Thoracic aorta (tissue), 2 donors: ENCODE data around the gene KIR3DL1. TPM values are rescaled to one million over a fixed set of nuclear protein-coding genes. Genes with fewer than 3 reads are reported as not detected.

Experiments used
- ATAC-seq: fragments of 150-250 bp; one replicate; pipeline ENCODE4 v1.8.0; 2017; ENCODE audit warnings: low read depth; ENCODE audit not compliant: insufficient number of reproducible peaks, low FRiP score
- DNase-seq: peaks from one replicate; pipeline ENCODE4 v3.0.0-alpha.2; 2020; ENCODE audit warnings: low spot score
- H3K27ac ChIP-seq, 2 donors: fragments of 200-600 bp; sonication (generic); 1 replicate in 1 of 2; 2 replicates in 1 of 2; pipeline ENCODE4 v1.5.1; 2016; ENCODE audit warnings: mild to moderate bottlenecking in 2 of 2, moderate library complexity in 2 of 2
- H3K27me3 ChIP-seq: fragments of 200-600 bp; sonication (generic); replicated peaks from 2 replicates; pipeline ENCODE4 v1.6.0; 2016; ENCODE audit warnings: mild to moderate bottlenecking; ENCODE audit not compliant: insufficient read depth
- H3K36me3 ChIP-seq: fragments of 200-600 bp; sonication (generic); one replicate; pipeline ENCODE4 v1.5.1; 2016
- H3K4me1 ChIP-seq, 2 donors: fragments of 200-600 bp; sonication (generic); 1 replicate in 1 of 2; 2 replicates in 1 of 2; pipeline versions ENCODE4 v1.5.1 to v1.6.0; 2016; ENCODE audit warnings: low read depth in 2 of 2, mild to moderate bottlenecking in 1 of 2; ENCODE audit not compliant: control insufficient read depth in 1 of 2
- H3K4me3 ChIP-seq: fragments of 200-600 bp; sonication (generic); 2 replicates; pipeline ENCODE4 v1.5.1; 2016; ENCODE audit warnings: mild to moderate bottlenecking
- H3K9me3 ChIP-seq: fragments of 200-600 bp; sonication (generic); 2 replicates; pipeline ENCODE4 v1.5.1; 2016
- total RNA-seq, 2 donors: library from RNA; depleted of rRNA; stranded (reverse); fragments of >200 nt; gene quantifications; one replicate each; pipeline versions ENCODE4 v1.1.0 to v1.2.3, GENCODE V29; 2016
- TF ChIP-seq, protein P1 (sequence below): fragments of 200-600 bp; sonication (generic); IDR thresholded peaks from one replicate; pipeline ENCODE4 v1.5.1; 2019; ENCODE audit warnings: antibody characterized with exemption

KIR3DL1 gene
- total RNA-seq, 2 donors from 2014 or later: not detected

DNA sequence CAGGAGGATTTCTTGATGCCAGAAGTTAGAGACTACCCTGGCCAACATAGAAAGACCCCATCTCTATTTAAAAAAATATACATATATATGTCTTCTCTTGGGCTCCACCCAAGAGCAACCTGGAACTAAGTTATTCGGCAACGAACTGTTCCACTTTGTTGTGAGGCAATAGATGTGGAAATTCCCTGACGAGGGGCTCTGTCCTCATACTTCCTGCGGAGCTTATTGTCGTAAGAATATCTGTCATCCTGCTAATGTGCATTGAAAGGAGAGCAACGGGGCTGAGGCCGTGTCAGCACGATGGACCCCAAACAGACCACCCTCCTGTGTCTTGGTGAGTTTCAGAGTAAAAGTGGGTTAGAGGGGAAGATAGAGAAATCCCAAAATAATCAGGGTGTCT lies 57.7 kb downstream of the KIR3DL1 start, which contains the start of gene FCAR:
TSS of gene FCAR (plus strand) at position 246 of the 400 bp plus-strand sequence. CDS start at position 301, 55 bp downstream.
- TF ChIP-seq, protein P1, sequence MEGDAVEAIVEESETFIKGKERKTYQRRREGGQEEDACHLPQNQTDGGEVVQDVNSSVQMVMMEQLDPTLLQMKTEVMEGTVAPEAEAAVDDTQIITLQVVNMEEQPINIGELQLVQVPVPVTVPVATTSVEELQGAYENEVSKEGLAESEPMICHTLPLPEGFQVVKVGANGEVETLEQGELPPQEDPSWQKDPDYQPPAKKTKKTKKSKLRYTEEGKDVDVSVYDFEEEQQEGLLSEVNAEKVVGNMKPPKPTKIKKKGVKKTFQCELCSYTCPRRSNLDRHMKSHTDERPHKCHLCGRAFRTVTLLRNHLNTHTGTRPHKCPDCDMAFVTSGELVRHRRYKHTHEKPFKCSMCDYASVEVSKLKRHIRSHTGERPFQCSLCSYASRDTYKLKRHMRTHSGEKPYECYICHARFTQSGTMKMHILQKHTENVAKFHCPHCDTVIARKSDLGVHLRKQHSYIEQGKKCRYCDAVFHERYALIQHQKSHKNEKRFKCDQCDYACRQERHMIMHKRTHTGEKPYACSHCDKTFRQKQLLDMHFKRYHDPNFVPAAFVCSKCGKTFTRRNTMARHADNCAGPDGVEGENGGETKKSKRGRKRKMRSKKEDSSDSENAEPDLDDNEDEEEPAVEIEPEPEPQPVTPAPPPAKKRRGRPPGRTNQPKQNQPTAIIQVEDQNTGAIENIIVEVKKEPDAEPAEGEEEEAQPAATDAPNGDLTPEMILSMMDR: no peak
- DNase-seq (no peak), ATAC-seq (no peak)
- Histone ChIP-seq H3K27ac (no peak within 1 kb of the TSS), H3K4me1 (no peaks in the 10 kb centered on the region), H3K4me3 (no peak within 1 kb of the TSS), H3K36me3 (no peaks in the 10 kb centered on the region), H3K9me3 (no peaks in the 10 kb centered on the region), H3K27me3 (no peaks in the 10 kb centered on the region)

DNA sequence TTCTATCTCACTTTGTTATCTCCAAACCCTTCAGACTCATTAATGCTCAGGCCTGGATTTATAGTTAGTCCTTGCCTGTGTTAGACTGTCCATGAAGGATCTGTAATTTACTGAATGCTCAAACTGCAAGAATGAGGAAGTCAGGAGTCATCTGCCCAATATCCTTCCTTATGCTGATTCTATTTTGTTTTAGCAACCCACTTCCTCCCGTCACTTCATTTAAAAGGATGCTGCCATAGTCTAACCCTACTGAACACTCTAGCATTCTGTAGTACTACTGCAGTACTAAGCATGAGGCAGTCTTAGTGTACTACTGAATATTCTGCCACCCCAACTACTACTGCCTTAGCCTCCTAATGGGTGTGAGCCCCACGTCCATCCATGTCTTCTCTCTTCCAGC lies 59.2 kb downstream of the KIR3DL1 start:
- DNase-seq (no peak), ATAC-seq (no peak)
- H3K9me3 ChIP-seq: no peaks in the 10 kb centered on the region
- TF ChIP-seq, protein P1: no peak
- no peak overlapping the region for H3K27ac ChIP-seq
- H3K27me3 ChIP-seq: no peaks in the 10 kb centered on the region
- H3K4me1 ChIP-seq: no peaks in the 10 kb centered on the region
- H3K4me3 ChIP-seq: no peak overlapping the region
- no peaks in the 10 kb centered on the region for H3K36me3 ChIP-seq

DNA sequence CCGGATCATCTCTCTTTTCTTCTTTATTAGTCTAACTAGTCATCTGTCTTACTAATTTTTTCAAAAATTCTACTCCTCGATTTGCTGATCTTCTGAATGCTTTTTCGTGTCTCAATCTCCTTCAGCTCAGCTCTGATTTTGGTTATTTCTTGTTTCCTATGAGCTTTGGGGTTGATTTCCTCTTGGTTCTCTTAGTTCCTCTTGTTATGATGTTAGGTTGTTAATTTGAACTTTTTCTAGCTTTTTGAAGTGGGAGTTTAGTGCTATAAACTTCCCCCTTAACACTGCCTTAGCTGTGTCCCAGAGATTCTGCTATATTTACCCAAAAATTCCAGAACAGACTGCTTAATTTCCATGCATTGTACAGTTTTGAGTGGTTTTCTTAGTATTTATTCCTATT lies 61.2 kb downstream of the KIR3DL1 start:
- DNase-seq: no peak
- H3K4me3 ChIP-seq: no peak overlapping the region
- H3K27ac ChIP-seq: no peak overlapping the region
- no peaks in the 10 kb centered on the region for H3K36me3 ChIP-seq
- H3K4me1 ChIP-seq: no peaks in the 10 kb centered on the region
- ATAC-seq: no peak
- H3K27me3 ChIP-seq: no peaks in the 10 kb centered on the region
- TF ChIP-seq, protein P1: no peak
- H3K9me3 ChIP-seq: no peaks in the 10 kb centered on the region

Other genes with a start within 250 kb of the KIR3DL1 start
- 1 to 10 TPM in 1 of 2 donors, under 1 TPM in 1; 0.68 to 3.1 TPM for gene LILRA2, start 242.7 kb upstream of the KIR3DL1 start, total RNA-seq
- gene LILRA1, start 222.8 kb upstream of the KIR3DL1 start, total RNA-seq: 1 to 10 TPM; 2.7 to 3.0 TPM
- gene LILRB1, start 186.0 kb upstream of the KIR3DL1 start, total RNA-seq: 10 to 100 TPM in 1 of 2 donors, 1 to 10 TPM in 1; 7.9 to 10.0 TPM
- 10 to 100 TPM in 1 of 2 donors, 1 to 10 TPM in 1; 8.5 to 22.5 TPM for gene LILRB4, start 153.5 kb upstream of the KIR3DL1 start, total RNA-seq
- gene KIR3DL3, start 92.0 kb upstream of the KIR3DL1 start, total RNA-seq: not detected
- gene KIR2DL3, start 78.0 kb upstream of the KIR3DL1 start, total RNA-seq: not detected
- gene KIR2DL1, start 46.7 kb upstream of the KIR3DL1 start, total RNA-seq: not detected
- gene KIR2DL4, start 12.9 kb upstream of the KIR3DL1 start, total RNA-seq: under 1 TPM in 1 of 2 donors, not detected in 1; 0.54 TPM
- gene KIR2DS4, start 16.2 kb downstream of the KIR3DL1 start, total RNA-seq: not detected
- not detected for gene KIR3DL2, start 34.0 kb downstream of the KIR3DL1 start, total RNA-seq
- gene FCAR, start 57.8 kb downstream of the KIR3DL1 start, total RNA-seq: 1 to 10 TPM in 1 of 2 donors, under 1 TPM in 1; 0.68 to 7.1 TPM
- 1 to 10 TPM in 1 of 2 donors, not detected in 1; 2.2 TPM for gene NCR1, start 89.7 kb downstream of the KIR3DL1 start, total RNA-seq
- not detected for gene NLRP7, start 131.1 kb downstream of the KIR3DL1 start, total RNA-seq
- gene NLRP2, start 149.9 kb downstream of the KIR3DL1 start, total RNA-seq: 1 to 10 TPM in 1 of 2 donors, under 1 TPM in 1; 0.41 to 1.7 TPM
- not detected for gene GP6, start 221.8 kb downstream of the KIR3DL1 start, total RNA-seq
- gene RDH13, start 246.7 kb downstream of the KIR3DL1 start, total RNA-seq: 10 to 100 TPM; 22.2 to 23.6 TPM